Choroid plexus epithelial cell (primary cell): ENCODE measurements around the gene KCNK1.

Experiments
- DNase-seq: peaks from one replicate; pipeline ENCODE4 v3.0.0-alpha.2; 2010; ENCODE audit warnings: low read depth
- H3K4me3 ChIP-seq: 2 replicates; pipeline ENCODE4 v1.5.1; 2011; ENCODE audit warnings: low read depth, mild to moderate bottlenecking, control low read depth, low read length, moderate library complexity
- TF ChIP-seq, protein P1 (sequence below): conservative IDR thresholded peaks from 2 replicates; pipeline ENCODE4 v1.5.1; 2011; ENCODE audit warnings: low read depth, mild to moderate bottlenecking, control low read depth, inconsistent platforms, low read length, moderate library complexity

Gene KCNK1

DNA sequence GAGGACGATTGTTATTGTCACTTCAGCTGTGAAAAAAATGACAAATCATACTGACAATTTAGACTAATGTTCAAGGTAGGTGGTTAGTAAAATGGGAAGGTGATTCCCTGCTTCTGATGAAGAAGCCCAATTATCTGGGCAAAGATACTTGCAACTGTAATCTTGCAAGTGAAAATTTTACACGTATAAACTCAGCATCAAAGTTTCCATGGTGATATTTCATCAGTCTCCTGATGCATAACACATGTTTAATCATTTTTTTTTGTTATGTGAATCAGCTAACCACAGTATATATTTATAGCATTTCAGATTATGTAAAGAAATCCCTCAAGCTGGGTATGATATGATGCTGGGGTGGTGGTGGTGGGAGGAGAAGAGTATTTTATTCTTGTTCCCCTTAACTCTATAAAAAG lies 16.4 kb upstream of the KCNK1 start:
- TF ChIP-seq, protein P1, sequence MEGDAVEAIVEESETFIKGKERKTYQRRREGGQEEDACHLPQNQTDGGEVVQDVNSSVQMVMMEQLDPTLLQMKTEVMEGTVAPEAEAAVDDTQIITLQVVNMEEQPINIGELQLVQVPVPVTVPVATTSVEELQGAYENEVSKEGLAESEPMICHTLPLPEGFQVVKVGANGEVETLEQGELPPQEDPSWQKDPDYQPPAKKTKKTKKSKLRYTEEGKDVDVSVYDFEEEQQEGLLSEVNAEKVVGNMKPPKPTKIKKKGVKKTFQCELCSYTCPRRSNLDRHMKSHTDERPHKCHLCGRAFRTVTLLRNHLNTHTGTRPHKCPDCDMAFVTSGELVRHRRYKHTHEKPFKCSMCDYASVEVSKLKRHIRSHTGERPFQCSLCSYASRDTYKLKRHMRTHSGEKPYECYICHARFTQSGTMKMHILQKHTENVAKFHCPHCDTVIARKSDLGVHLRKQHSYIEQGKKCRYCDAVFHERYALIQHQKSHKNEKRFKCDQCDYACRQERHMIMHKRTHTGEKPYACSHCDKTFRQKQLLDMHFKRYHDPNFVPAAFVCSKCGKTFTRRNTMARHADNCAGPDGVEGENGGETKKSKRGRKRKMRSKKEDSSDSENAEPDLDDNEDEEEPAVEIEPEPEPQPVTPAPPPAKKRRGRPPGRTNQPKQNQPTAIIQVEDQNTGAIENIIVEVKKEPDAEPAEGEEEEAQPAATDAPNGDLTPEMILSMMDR, result no peak
- H3K4me3 ChIP-seq, result no peak overlapping the region
- no peak for DNase-seq

DNA sequence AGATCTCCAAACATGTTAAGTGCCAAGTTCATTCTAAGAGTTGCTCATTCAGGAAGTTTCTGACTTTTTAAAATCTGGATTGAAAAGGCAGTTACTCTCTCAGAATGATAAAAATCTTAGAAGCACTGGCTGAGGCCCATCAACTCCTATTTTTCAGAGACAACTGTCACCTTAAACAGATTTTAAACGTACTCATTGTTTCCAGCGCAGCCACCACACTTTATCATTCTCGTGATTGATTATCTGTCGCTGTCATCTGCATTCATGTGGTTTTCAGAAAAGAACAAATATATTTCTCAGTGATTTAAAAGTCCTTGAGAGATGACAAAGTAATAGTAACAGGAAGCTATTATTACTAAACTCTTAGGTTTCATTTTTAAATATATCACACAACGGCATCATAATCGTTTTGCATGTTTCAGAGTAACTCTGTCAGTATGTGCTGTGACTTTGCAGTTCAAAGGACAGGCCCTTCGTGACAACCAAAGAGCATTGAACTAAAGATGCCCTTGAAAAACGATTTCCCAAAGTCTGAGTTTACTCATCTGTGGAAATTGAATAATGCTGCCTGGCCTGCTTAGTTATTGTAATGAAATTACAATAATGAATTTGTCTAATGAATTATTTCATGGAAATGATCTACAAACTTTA lies 14.9 kb upstream of the KCNK1 start:
- TF ChIP-seq, protein P1, result no peak
- DNase-seq, result no peak
- no peak overlapping the region for H3K4me3 ChIP-seq

DNA sequence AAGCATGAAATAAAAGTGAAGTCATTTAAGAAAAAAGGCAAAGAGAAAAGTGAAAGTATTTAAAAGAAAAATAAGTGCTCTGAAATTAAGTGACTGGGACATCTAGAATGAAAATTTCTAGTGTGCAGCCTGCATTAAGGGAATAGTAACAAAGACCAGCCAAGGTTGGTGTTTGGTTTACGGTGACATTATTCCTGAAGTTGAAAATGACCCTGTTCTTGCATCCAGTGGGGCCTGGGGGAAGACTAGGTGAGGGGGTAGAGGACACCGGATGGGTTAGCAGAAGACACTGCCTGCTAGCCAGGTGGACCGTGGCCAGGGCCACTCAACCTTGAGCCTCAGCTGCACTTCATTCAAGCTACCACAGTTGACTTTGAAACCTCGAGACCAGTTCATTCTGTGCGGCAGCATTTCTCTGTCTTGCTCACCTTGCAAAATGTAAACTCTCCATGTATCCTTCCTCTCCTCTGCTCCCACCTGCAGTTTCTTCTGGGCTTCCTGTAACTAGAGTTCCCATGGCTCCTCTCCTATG lies 14.3 kb upstream of the KCNK1 start:
- no peak for DNase-seq
- no peak overlapping the region for H3K4me3 ChIP-seq

DNA sequence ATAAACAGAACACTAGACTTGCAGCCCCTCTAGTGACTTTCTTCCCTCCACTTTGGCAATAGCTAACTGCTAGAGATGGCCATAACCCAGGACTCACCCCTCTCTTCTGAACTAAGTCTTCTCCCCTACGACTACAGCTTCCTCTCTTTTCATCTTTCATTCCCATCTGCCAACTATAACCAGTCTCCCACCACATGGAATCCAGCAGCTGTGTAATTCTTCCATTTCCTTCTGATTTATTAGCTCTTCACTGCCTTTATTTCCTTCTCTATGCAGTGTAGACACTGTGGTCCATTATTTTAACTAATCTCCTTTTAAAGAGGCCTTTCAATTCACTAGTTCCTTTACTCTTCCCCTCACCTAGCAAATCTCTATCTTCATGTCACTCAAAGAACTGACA lies 13.4 kb upstream of the KCNK1 start:
- no peak for DNase-seq
- no peak overlapping the region for H3K4me3 ChIP-seq
- TF ChIP-seq, protein P1, result no peak

More for the DNA sequence above, 14.3 kb upstream of the KCNK1 start:
- TF ChIP-seq, protein P1, result no peak

DNA sequence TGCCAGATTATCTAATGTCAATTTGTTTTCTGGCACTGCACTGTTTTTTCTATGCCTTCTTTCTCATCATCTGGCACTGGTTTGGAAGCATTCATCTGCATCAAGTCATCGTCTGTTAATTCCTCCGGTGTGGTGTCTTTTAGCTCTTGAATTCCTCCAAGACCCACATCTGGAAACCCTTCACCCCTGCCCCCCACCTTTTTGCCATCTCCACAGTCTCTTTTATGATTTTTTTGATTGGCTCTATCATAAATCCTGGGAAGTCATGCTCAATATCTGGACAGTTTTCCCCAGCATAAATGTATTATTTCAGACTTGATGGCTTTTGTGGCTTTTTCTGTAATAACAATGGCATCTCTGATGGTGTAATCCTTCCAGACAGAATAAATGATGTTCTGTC lies 10.4 kb upstream of the KCNK1 start:
- H3K4me3 ChIP-seq, result no peak overlapping the region
- TF ChIP-seq, protein P1, result no peak
- no peak for DNase-seq

DNA sequence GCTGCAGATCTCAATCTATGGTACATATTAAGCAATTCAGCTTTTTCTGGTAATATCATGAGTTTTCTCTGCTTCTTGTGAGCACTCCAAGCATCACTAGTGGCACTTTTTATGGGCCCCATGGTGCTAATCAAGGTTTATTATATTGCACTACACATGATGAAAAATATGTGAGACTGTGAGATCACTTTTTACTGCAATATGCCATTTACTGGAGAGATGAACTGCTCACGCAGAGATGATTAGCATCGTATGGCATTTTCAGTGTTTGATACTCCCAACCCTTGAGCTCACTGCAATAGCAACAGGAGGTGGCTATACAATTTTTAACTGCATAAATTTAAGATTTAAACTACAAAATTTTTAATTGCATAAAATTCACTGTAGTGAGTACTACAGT lies 8.7 kb upstream of the KCNK1 start:
- no peak for DNase-seq
- TF ChIP-seq, protein P1, result no peak
- no peak overlapping the region for H3K4me3 ChIP-seq

DNA sequence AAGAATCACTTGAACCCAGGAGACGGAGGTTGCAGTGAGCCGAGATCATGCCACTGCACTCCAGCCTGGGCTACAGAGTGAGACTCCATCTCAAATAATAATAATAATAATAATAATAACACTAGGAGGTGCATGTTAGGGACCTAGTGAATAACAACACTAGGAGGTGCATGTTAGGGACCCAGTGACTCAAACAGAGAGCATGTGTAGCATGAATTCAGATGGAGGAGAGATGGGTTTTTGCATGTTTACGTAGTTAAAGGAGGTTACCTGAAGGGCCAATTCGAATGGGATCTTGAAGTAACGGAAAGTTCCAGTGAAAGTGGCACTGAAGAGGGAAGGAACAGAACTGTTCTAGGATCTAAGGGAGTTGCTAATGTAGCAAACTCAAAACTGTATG lies 7.1 kb upstream of the KCNK1 start:
- TF ChIP-seq, protein P1, result no peak
- no peak for DNase-seq
- H3K4me3 ChIP-seq, result no peak overlapping the region
